HEK293 (cell line): Measurements from ENCODE around the gene WNT5B.

Experiments used
- CTCF ChIA-PET: fragments of 350-600 bp; formaldehyde crosslinking; extraction: SDS; loops from one replicate; lab custom pipeline; 2021; ENCODE audit warnings: antibody characterized with exemption; lab: Yijun Ruan, JAX
- POLR2A ChIA-PET: fragments of 300-600 bp; formaldehyde crosslinking; extraction: SDS; loops from one replicate; lab custom pipeline; 2020; ENCODE audit warnings: antibody characterized with exemption, inconsistent platforms; lab: Yijun Ruan, JAX
- H3K27ac ChIP-seq: fragments of 200-500 bp; sonication (Bioruptor generic); 2 replicates; pipeline ENCODE4 v1.5.1; 2014; ENCODE audit warnings: low read depth, low read length, control low read depth, inconsistent platforms; ENCODE audit errors: extremely low read depth
- H3K36me3 ChIP-seq, 2 experiments: fragments of 200-500 bp in 1 of 2; sonication (Bioruptor generic) in 1 of 2; 1 replicate in 1 of 2; 2 replicates in 1 of 2; pipeline ENCODE4 v1.5.1; 2014 to 2017; ENCODE audit warnings: inconsistent platforms in 2 of 2, low read length in 2 of 2; ENCODE audit not compliant: control insufficient read depth in 2 of 2, insufficient read depth in 1 of 2
- H3K4me1 ChIP-seq: fragments of 200-500 bp; sonication (Bioruptor generic); 2 replicates; pipeline ENCODE4 v1.5.1; 2014; ENCODE audit warnings: mild to moderate bottlenecking, low read length, inconsistent platforms; ENCODE audit not compliant: control insufficient read depth, insufficient read depth
- H3K4me3 ChIP-seq: 2 replicates; pipeline ENCODE4 v1.5.1; 2011; ENCODE audit warnings: low read depth, mild to moderate bottlenecking, control low read depth, low read length, moderate library complexity
- H3K9me3 ChIP-seq: fragments of 200-500 bp; sonication (Bioruptor generic); 2 replicates; pipeline ENCODE4 v1.5.1; 2014; ENCODE audit warnings: low read depth, low read length, inconsistent platforms; ENCODE audit not compliant: control insufficient read depth, insufficient read depth
- AEBP2 ChIP-seq: fragments of 450-650 bp; formaldehyde crosslinking; IDR thresholded peaks from 2 replicates; pipeline ENCODE4 v1.5.1; 2016; ENCODE audit warnings: missing biosample characterization, missing genetic modification characterization, borderline replicate concordance
- GFI1B ChIP-seq: fragments of 450-650 bp; formaldehyde crosslinking; IDR thresholded peaks from 2 replicates; pipeline ENCODE4 v1.5.1; 2016; ENCODE audit warnings: missing biosample characterization, missing genetic modification characterization
- MEIS1 ChIP-seq: sonication (generic); formaldehyde crosslinking; IDR thresholded peaks from 2 replicates; pipeline ENCODE4 v1.8.1; 2022; ENCODE audit warnings: missing genetic modification reagents, mild to moderate bottlenecking, borderline replicate concordance
- MYNN ChIP-seq: fragments of 450-650 bp; formaldehyde crosslinking; IDR thresholded peaks from 2 replicates; pipeline ENCODE4 v1.5.1; 2016; ENCODE audit warnings: missing biosample characterization, missing genetic modification characterization, borderline replicate concordance
- PRDM1 ChIP-seq: fragments of 450-650 bp; formaldehyde crosslinking; IDR thresholded peaks from 2 replicates; pipeline ENCODE4; 2016; ENCODE audit warnings: missing biosample characterization, missing genetic modification characterization
- PRDM6 ChIP-seq: fragments of 450-650 bp; formaldehyde crosslinking; IDR thresholded peaks from 2 replicates; pipeline ENCODE4 v1.5.1; 2017; ENCODE audit warnings: missing biosample characterization, missing genetic modification characterization
- SCRT2 ChIP-seq: fragments of 450-650 bp; formaldehyde crosslinking; IDR thresholded peaks from 2 replicates; pipeline ENCODE4 v1.5.1; 2016; ENCODE audit warnings: missing biosample characterization, missing genetic modification characterization
- SP2 ChIP-seq: fragments of 450-650 bp; formaldehyde crosslinking; IDR thresholded peaks from 2 replicates; pipeline ENCODE4 v1.5.1; 2016; ENCODE audit warnings: missing biosample characterization, missing genetic modification characterization
- TCF7L2 ChIP-seq: IDR thresholded peaks from 2 replicates; pipeline ENCODE4 v1.6.1; 2011; ENCODE audit warnings: low read depth, mild to moderate bottlenecking, inconsistent platforms, low read length, moderate library complexity, borderline replicate concordance
- ZBTB17 ChIP-seq: fragments of 450-650 bp; formaldehyde crosslinking; IDR thresholded peaks from 2 replicates; pipeline ENCODE4 v1.5.1; 2016; ENCODE audit warnings: missing biosample characterization, missing genetic modification characterization
- ZBTB6 ChIP-seq: fragments of 450-650 bp; formaldehyde crosslinking; IDR thresholded peaks from 2 replicates; pipeline ENCODE4 v1.5.1; 2017; ENCODE audit warnings: missing biosample characterization, missing genetic modification characterization
- ZFP69B ChIP-seq: fragments of 450-650 bp; formaldehyde crosslinking; IDR thresholded peaks from 2 replicates; pipeline ENCODE4 v1.5.1; 2016; ENCODE audit warnings: missing biosample characterization, missing genetic modification characterization
- ZIC2 ChIP-seq: fragments of 450-650 bp; formaldehyde crosslinking; IDR thresholded peaks from 2 replicates; pipeline ENCODE4 v1.5.1; 2016; ENCODE audit warnings: missing biosample characterization, missing genetic modification characterization
- ZNF140 ChIP-seq: fragments of 450-650 bp; formaldehyde crosslinking; IDR thresholded peaks from 2 replicates; pipeline ENCODE4 v1.5.1; 2016; ENCODE audit warnings: missing biosample characterization, missing genetic modification characterization
- ZNF248 ChIP-seq: fragments of 450-650 bp; formaldehyde crosslinking; IDR thresholded peaks from 2 replicates; pipeline ENCODE4 v1.5.1; 2017; ENCODE audit warnings: missing biosample characterization, missing genetic modification characterization
- ZNF473 ChIP-seq: fragments of 450-650 bp; formaldehyde crosslinking; IDR thresholded peaks from 2 replicates; pipeline ENCODE4 v1.5.1; 2017; ENCODE audit warnings: missing biosample characterization, missing genetic modification characterization
- ZNF600 ChIP-seq: fragments of 450-650 bp; formaldehyde crosslinking; IDR thresholded peaks from 2 replicates; pipeline ENCODE4 v1.5.1; 2016; ENCODE audit warnings: missing biosample characterization, missing genetic modification characterization
- ZNF654 ChIP-seq: fragments of 450-650 bp; formaldehyde crosslinking; IDR thresholded peaks from 2 replicates; pipeline ENCODE4 v1.5.1; 2016; ENCODE audit warnings: low read depth, missing biosample characterization, missing genetic modification characterization
- ZNF843 ChIP-seq: fragments of 450-650 bp; formaldehyde crosslinking; IDR thresholded peaks from 2 replicates; pipeline ENCODE4 v1.5.1; 2016; ENCODE audit warnings: missing biosample characterization, missing genetic modification characterization
- ZSCAN18 ChIP-seq: fragments of 450-650 bp; formaldehyde crosslinking; IDR thresholded peaks from 2 replicates; pipeline ENCODE4 v1.5.1; 2016; ENCODE audit warnings: missing biosample characterization, missing genetic modification characterization
- TF ChIP-seq, protein P1 (sequence below): fragments of 450-650 bp; formaldehyde crosslinking; IDR thresholded peaks from 2 replicates; pipeline ENCODE4 v1.5.1; 2016; ENCODE audit warnings: missing biosample characterization, missing genetic modification characterization
- TF ChIP-seq, protein P2 (sequence below): fragments of 450-650 bp; formaldehyde crosslinking; IDR thresholded peaks from 2 replicates; pipeline ENCODE4 v1.5.1; 2016; ENCODE audit warnings: missing biosample characterization, missing genetic modification characterization, borderline replicate concordance

Gene WNT5B

GRCh38 chr12:1587927-1588574 lies 41.0 kb upstream of the WNT5B start:
- no peak overlapping the region for H3K4me3 ChIP-seq
- 0 out of 2 replicates have a peak overlapping the region, but pooled peaks have one; percentile 29 for H3K27ac ChIP-seq
- H3K36me3 ChIP-seq = peaks cover 0 to 4% of the 10 kb centered on the region in 2 experiments; a peak in 2 of 3 replicates
- POLR2A ChIA-PET = interaction anchor here (0.6 kb wide), 1 partner anchor 62 kb away, joined by 4 read pairs; no protein-coding TSS in a partner anchor
- H3K4me1 ChIP-seq = peaks cover 21% of the 10 kb centered on the region
- TF ChIP-seq ZFP69B (tag by site-specific recombination) (peak; percentile 81), MEIS1 (CRISPR knock-in tag) (no peak), PRDM1 (tag by site-specific recombination) (peak; percentile 84)
- TF ChIP-seq, protein P1, sequence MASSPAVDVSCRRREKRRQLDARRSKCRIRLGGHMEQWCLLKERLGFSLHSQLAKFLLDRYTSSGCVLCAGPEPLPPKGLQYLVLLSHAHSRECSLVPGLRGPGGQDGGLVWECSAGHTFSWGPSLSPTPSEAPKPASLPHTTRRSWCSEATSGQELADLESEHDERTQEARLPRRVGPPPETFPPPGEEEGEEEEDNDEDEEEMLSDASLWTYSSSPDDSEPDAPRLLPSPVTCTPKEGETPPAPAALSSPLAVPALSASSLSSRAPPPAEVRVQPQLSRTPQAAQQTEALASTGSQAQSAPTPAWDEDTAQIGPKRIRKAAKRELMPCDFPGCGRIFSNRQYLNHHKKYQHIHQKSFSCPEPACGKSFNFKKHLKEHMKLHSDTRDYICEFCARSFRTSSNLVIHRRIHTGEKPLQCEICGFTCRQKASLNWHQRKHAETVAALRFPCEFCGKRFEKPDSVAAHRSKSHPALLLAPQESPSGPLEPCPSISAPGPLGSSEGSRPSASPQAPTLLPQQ (tag by site-specific recombination) = peak; percentile 77
- CTCF ChIA-PET = interaction anchor here (0.6 to 2.7 kb wide), 6 partner anchors 8 to 470 kb away, joined by 3 to 19 read pairs (median 4); no protein-coding TSS in a partner anchor
- H3K9me3 ChIP-seq = no peaks in the 10 kb centered on the region

- POLR2A ChIA-PET = interaction anchor here (0.6 to 1.4 kb wide), 2 partner anchors 62 to 471 kb away, joined by 4 read pairs; no protein-coding TSS in a partner anchor
- TF ChIP-seq AEBP2 (tag by site-specific recombination) (no peak), ZBTB17 (tag by site-specific recombination) (no peak), ZIC2 (tag by site-specific recombination) (no peak), ZNF654 (tag by site-specific recombination) (no peak), ZNF248 (tag by site-specific recombination) (no peak), ZNF600 (tag by site-specific recombination) (no peak), MYNN (tag by site-specific recombination) (no peak), SCRT2 (0 out of 2 replicates have a peak, but pooled peaks have one; percentile 33), ZSCAN18 (tag by site-specific recombination) (no peak), ZNF843 (tag by site-specific recombination) (0 out of 2 replicates have a peak, but pooled peaks have one; percentile 8), GFI1B (tag by site-specific recombination) (no peak), ZBTB6 (tag by site-specific recombination) (no peak), PRDM6 (tag by site-specific recombination) (peak; percentile 96), SP2 (no peak), ZNF473 (no peak), ZNF140 (tag by site-specific recombination) (no peak), TCF7L2 (0 out of 2 replicates have a peak, but pooled peaks have one; percentile 23)
- TF ChIP-seq, protein P2, sequence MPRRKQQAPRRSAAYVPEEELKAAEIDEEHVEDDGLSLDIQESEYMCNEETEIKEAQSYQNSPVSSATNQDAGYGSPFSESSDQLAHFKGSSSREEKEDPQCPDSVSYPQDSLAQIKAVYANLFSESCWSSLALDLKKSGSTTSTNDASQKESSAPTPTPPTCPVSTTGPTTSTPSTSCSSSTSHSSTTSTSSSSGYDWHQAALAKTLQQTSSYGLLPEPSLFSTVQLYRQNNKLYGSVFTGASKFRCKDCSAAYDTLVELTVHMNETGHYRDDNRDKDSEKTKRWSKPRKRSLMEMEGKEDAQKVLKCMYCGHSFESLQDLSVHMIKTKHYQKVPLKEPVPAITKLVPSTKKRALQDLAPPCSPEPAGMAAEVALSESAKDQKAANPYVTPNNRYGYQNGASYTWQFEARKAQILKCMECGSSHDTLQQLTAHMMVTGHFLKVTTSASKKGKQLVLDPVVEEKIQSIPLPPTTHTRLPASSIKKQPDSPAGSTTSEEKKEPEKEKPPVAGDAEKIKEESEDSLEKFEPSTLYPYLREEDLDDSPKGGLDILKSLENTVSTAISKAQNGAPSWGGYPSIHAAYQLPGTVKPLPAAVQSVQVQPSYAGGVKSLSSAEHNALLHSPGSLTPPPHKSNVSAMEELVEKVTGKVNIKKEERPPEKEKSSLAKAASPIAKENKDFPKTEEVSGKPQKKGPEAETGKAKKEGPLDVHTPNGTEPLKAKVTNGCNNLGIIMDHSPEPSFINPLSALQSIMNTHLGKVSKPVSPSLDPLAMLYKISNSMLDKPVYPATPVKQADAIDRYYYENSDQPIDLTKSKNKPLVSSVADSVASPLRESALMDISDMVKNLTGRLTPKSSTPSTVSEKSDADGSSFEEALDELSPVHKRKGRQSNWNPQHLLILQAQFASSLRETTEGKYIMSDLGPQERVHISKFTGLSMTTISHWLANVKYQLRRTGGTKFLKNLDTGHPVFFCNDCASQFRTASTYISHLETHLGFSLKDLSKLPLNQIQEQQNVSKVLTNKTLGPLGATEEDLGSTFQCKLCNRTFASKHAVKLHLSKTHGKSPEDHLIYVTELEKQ = no peak
Observed at GRCh38 chr12:1588575-1588947, 40.5 kb upstream of the WNT5B start.

More at GRCh38 chr12:1588575-1588947, 40.5 kb upstream of the WNT5B start:
- Histone ChIP-seq H3K4me1 (peaks cover 21% of the 10 kb centered on the region), H3K9me3 (no peaks in the 10 kb centered on the region), H3K36me3 (peaks cover 0 to 6% of the 10 kb centered on the region in 2 experiments; a peak in 2 of 3 replicates), H3K4me3 (no peak overlapping the region), H3K27ac (peak overlapping the region; percentile 29; the same call in 1 of the 2 replicates)
- CTCF ChIA-PET = interaction anchor here (0.6 to 2.7 kb wide), 7 partner anchors 9 to 471 kb away, joined by 3 to 19 read pairs (median 4); no protein-coding TSS in a partner anchor
